Endothelial cell of umbilical vein (primary cell): Measurements from ENCODE around the gene CYP11A1. TPM values are rescaled to one million over a fixed set of nuclear protein-coding genes. Genes with fewer than 3 reads are reported as not detected.

Experiments
- BruUV-seq: library from RNA; stranded (reverse); fragments of 400-500 nt; replicated peaks from 2 replicates; lab custom pipeline; 2021; lab: Mats Ljungman, UMichigan
- CTCF ChIA-PET: fragments of 300-600, 350-600 bp; sonication (Branson Sonifier 250); formaldehyde crosslinking; loops from one replicate; lab custom pipeline; 2021; ENCODE audit warnings: antibody characterized with exemption, inconsistent platforms; lab: Charles Lee
- POLR2A ChIA-PET: fragments of 300-600, 350-600 bp; sonication (Branson Sonifier 250); formaldehyde crosslinking; loops from one replicate; lab custom pipeline; 2021; ENCODE audit warnings: antibody characterized with exemption, inconsistent platforms; lab: Charles Lee
- DNase-seq: peaks from one replicate; pipeline ENCODE4 v3.0.0-alpha.2; 2011; ENCODE audit warnings: low read depth, low spot score
- FAIRE-seq: peaks from 2 replicates; lab custom pipeline; 2011; peaks lifted over from hg19 to GRCh38; lab: Jason Lieb, UNC
- H2AFZ ChIP-seq: 2 replicates; pipeline ENCODE4 v1.6.0; 2012; ENCODE audit warnings: low read depth, low read length, control low read depth, inconsistent platforms
- H3K27ac ChIP-seq: 2 replicates; pipeline ENCODE4 v1.5.1; 2011; ENCODE audit warnings: low read depth, mild to moderate bottlenecking, control low read depth, low read length, moderate library complexity; ENCODE audit not compliant: insufficient read depth
- H3K27me3 ChIP-seq, 2 experiments: 2 replicates each; pipeline versions ENCODE4 v1.6.0 to v1.6.1; 2011; ENCODE audit warnings: low read length in 2 of 2, mixed read lengths in 1 of 2; ENCODE audit not compliant: control insufficient read depth in 2 of 2, insufficient read depth in 2 of 2
- H3K36me3 ChIP-seq, 2 experiments: 2 replicates in 1 of 2; 3 replicates in 1 of 2; pipeline ENCODE4 v1.5.1; 2011; ENCODE audit warnings: low read length in 2 of 2, mild to moderate bottlenecking in 1 of 2, moderate library complexity in 1 of 2; ENCODE audit not compliant: control insufficient read depth in 2 of 2, insufficient read depth in 2 of 2; ENCODE audit errors: extremely low read depth in 1 of 2
- H3K4me1 ChIP-seq: 3 replicates; pipeline ENCODE4 v1.5.1; 2011; ENCODE audit warnings: mild to moderate bottlenecking, low read length; ENCODE audit not compliant: control insufficient read depth, insufficient read depth; ENCODE audit errors: extremely low read depth
- H3K4me2 ChIP-seq: 2 replicates; pipeline ENCODE4 v1.6.1; 2011; ENCODE audit warnings: low read length, control low read depth, mixed read lengths; ENCODE audit not compliant: insufficient read depth
- H3K4me3 ChIP-seq, 3 experiments: fragments of 200-600 bp in 1 of 3; sonication (generic), shearing (Covaris generic) in 1 of 3; replicated peaks in 1 of 3; 2 replicates each; pipeline ENCODE4 v1.5.1; 2011 to 2016; ENCODE audit warnings: control low read depth in 3 of 3, low read length in 3 of 3, mild to moderate bottlenecking in 2 of 3, inconsistent platforms in 1 of 3, low read depth in 1 of 3, moderate library complexity in 1 of 3; ENCODE audit not compliant: insufficient read depth in 1 of 3
- H3K79me2 ChIP-seq: 2 replicates; pipeline ENCODE4 v1.6.0; 2012; ENCODE audit warnings: low read length, inconsistent platforms; ENCODE audit not compliant: control insufficient read depth, insufficient read depth
- H3K9ac ChIP-seq: replicated peaks from 2 replicates; pipeline ENCODE3; 2011; ENCODE audit warnings: low read length, control low read depth; ENCODE audit not compliant: insufficient read depth; ENCODE audit errors: extremely low read depth
- H3K9me1 ChIP-seq: replicated peaks from 3 replicates; pipeline ENCODE4 v1.6.0; 2011; ENCODE audit warnings: mild to moderate bottlenecking, low read length; ENCODE audit not compliant: control insufficient read depth, insufficient read depth; ENCODE audit errors: extremely low read depth
- H3K9me3 ChIP-seq: replicated peaks from 2 replicates; pipeline ENCODE4 v1.5.1; 2012; ENCODE audit warnings: low read length, inconsistent platforms; ENCODE audit not compliant: control insufficient read depth, insufficient read depth
- H4K20me1 ChIP-seq: replicated peaks from 2 replicates; pipeline ENCODE3; 2011; ENCODE audit warnings: mild to moderate bottlenecking, low read length; ENCODE audit not compliant: control insufficient read depth, insufficient read depth; ENCODE audit errors: extremely low read depth
- EZH2 ChIP-seq: IDR thresholded peaks from 2 replicates; pipeline ENCODE4 v1.6.1; 2012; ENCODE audit warnings: borderline replicate concordance, low read depth, mild to moderate bottlenecking, moderate library complexity, low read length, inconsistent platforms; ENCODE audit not compliant: severe bottlenecking
- FOS ChIP-seq: IDR thresholded peaks from 2 replicates; pipeline ENCODE4 v1.6.1; 2011; ENCODE audit warnings: mild to moderate bottlenecking, low read length, moderate library complexity, borderline replicate concordance; ENCODE audit not compliant: insufficient read depth
- GATA2 ChIP-seq: IDR thresholded peaks from 2 replicates; pipeline ENCODE4 v1.7.0; 2011; ENCODE audit warnings: low read depth, mild to moderate bottlenecking, moderate library complexity, mixed read lengths, low read length; ENCODE audit not compliant: insufficient read length, insufficient read depth
- JUN ChIP-seq: IDR thresholded peaks from 2 replicates; pipeline ENCODE4 v1.6.1; 2011; ENCODE audit warnings: borderline replicate concordance, low read depth; ENCODE audit not compliant: insufficient read length, insufficient read depth
- MYC ChIP-seq: IDR thresholded peaks from one replicate; pipeline ENCODE4 v1.6.1; 2011; ENCODE audit warnings: mild to moderate bottlenecking, low read depth, low read length
- POLR2A ChIP-seq: IDR thresholded peaks from 2 replicates; pipeline ENCODE4 v1.6.1; 2012; ENCODE audit warnings: low read depth, mild to moderate bottlenecking, control low read depth, low read length
- POLR2AphosphoS5 ChIP-seq: IDR thresholded peaks from 2 replicates; pipeline ENCODE4 v1.6.1; 2012; ENCODE audit warnings: low read depth, mild to moderate bottlenecking, control low read depth, low read length, moderate library complexity; ENCODE audit not compliant: insufficient read depth
- dilution Hi-C: fragments of 300-500 bp; cut with MboI; formaldehyde crosslinking; loops from one replicate; pipeline ENCODE4 v1.15.0; 2019; ENCODE audit warnings: low sequenced_read_pairs; ENCODE audit not compliant: extremely low pct_ligation_motif_present
- intact Hi-C: fragments of 100-400 bp; cut with micrococcal nuclease; formaldehyde crosslinking; loops from one replicate; pipeline ENCODE4 v1.10.0; 2022
- polyA plus RNA-seq, 4 experiments: library from polyadenylated mRNA; depleted of rRNA in 3 of 4; stranded (reverse) in 3 of 4; unstranded in 1 of 4; fragments of >200 nt; gene quantifications; 2 replicates each; pipeline versions ENCODE4 v1.2.1 to v1.2.3, GENCODE V29; 2011 to 2012; ENCODE audit warnings: missing spikeins in 1 of 4
- total RNA-seq: library from RNA; stranded (reverse); gene quantifications from 2 replicates; pipeline ENCODE4 v1.2.3, GENCODE V29; 2021
- TF ChIP-seq, protein P1 (sequence below): IDR thresholded peaks from 2 replicates; pipeline ENCODE4 v1.6.1; 2011; ENCODE audit not compliant: insufficient read depth, insufficient read length
- TF ChIP-seq, protein P2 (sequence below), 2 donors: IDR thresholded peaks; 1 replicate in 1 of 2; 2 replicates in 1 of 2; pipeline ENCODE4 v1.5.1; 2011; ENCODE audit warnings: low read length in 2 of 2, mild to moderate bottlenecking in 2 of 2, moderate library complexity in 2 of 2, control low read depth in 1 of 2, inconsistent platforms in 1 of 2, low read depth in 1 of 2; ENCODE audit not compliant: insufficient read depth in 1 of 2; ENCODE audit errors: extremely low read depth in 1 of 2

Gene CYP11A1
- total and polyA plus RNA-seq, 2 donors (not counting 3 experiments of a cell fraction or from before 2014, with no cell fraction given): 0.08 TPM; not detected in 1

DNA sequence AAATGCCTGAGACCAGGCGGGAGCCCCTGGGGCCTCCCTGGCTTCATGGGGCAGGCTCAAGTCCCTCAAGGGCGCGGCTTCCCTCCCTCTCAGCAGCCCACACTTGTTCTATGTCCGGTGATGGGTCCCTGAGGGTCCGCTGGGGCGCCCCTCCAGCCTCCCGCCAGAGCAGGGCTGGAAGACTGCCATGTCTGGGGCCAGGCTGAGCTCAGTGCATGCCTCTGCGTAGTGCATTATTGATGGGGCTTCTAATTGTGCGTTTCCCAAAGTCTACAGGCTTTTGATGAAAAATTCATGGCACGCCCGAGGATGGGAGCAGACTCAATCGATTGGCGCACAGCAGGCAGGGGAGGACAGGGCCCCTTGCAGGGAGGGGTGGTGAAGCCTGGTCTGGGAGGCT is 51.3 kb downstream of the CYP11A1 start:
- Histone ChIP-seq H3K9ac (no peak overlapping the region), H4K20me1 (no peaks in the 10 kb centered on the region), H3K9me3 (no peaks in the 10 kb centered on the region), H3K27ac (no peak overlapping the region), H3K36me3 (no peaks in the 10 kb centered on the region), H3K4me2 (no peak overlapping the region), H3K27me3 (peaks cover 0 to 2% of the 10 kb centered on the region in 2 experiments), H3K9me1 (no peaks in the 10 kb centered on the region), H3K4me1 (no peaks in the 10 kb centered on the region), H2AFZ (no peak overlapping the region), H3K79me2 (no peaks in the 10 kb centered on the region), H3K4me3 (no peak overlapping the region)
- no TSS peak for BruUV-seq
- FAIRE-seq: no peak
- no peak for DNase-seq
- intact Hi-C loops: no loop called here
- TF ChIP-seq GATA2 (no peak), FOS (no peak), POLR2A (no peak), MYC (no peak), POLR2AphosphoS5 (no peak), EZH2 (no peak), JUN (no peak)
- TF ChIP-seq, protein P1, sequence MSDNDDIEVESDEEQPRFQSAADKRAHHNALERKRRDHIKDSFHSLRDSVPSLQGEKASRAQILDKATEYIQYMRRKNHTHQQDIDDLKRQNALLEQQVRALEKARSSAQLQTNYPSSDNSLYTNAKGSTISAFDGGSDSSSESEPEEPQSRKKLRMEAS: no peak
- TF ChIP-seq, protein P2, sequence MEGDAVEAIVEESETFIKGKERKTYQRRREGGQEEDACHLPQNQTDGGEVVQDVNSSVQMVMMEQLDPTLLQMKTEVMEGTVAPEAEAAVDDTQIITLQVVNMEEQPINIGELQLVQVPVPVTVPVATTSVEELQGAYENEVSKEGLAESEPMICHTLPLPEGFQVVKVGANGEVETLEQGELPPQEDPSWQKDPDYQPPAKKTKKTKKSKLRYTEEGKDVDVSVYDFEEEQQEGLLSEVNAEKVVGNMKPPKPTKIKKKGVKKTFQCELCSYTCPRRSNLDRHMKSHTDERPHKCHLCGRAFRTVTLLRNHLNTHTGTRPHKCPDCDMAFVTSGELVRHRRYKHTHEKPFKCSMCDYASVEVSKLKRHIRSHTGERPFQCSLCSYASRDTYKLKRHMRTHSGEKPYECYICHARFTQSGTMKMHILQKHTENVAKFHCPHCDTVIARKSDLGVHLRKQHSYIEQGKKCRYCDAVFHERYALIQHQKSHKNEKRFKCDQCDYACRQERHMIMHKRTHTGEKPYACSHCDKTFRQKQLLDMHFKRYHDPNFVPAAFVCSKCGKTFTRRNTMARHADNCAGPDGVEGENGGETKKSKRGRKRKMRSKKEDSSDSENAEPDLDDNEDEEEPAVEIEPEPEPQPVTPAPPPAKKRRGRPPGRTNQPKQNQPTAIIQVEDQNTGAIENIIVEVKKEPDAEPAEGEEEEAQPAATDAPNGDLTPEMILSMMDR (IDR thresholded peaks at IDR 0.05; ENCODE audit: extremely low read depth in 1 of 2, insufficient read depth in 1 of 2, low read depth in 1 of 2, low read length in 2 of 2): no peak
- ChIA-PET POLR2A (no interaction called here), CTCF (interaction anchor here (0.8 to 1.0 kb wide), 3 partner anchors 188 to 360 kb away, joined by 3 read pairs; no protein-coding TSS in a partner anchor)
- dilution Hi-C loops: no loop called here
